Measurements from ENCODE around the gene PPARG. TPM values are rescaled to one million over a fixed set of nuclear protein-coding genes. Genes with fewer than 3 reads are reported as not detected.

The PPARG gene
- total RNA-seq, 1 experiment from 2014 or later = 71.6 TPM

DNA sequence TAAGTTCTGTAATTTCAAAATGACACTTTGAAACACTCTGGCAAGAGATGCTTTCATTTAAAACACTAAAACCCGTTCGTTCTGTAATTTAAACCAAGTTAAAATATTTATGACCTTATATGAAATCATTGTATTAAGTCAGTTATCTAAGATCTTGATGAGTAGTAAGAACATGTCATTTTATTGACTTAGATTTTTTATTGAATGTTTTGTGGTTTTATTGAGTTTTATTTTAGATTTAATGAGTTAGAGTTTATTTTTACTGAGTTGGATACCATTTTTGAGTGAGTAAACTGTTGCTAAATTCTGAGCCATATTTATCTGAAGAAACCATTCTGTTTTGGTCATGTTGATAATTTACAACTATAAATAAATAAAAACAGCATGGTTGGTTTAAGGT lies 94.3 kb downstream of the PPARG start:
- Histone ChIP-seq H3K27ac (ENCODE audit: low read depth, low read length) (no peak overlapping the region), H3K4me3 (replicated peaks in 1 of 2; ENCODE audit: low read depth in 1 of 2, low read length in 2 of 2) (no peak overlapping the region), H3K4me1 (ENCODE audit: control insufficient read depth in 1 of 2, insufficient read depth in 2 of 2, low read length in 2 of 2) (no peaks in the 10 kb centered on the region), H4K20me1 (ENCODE audit: insufficient read depth) (no peaks in the 10 kb centered on the region), H3K9ac (ENCODE audit: low read length) (no peak overlapping the region), H2AFZ (ENCODE audit: low read depth, low read length, poor library complexity, severe bottlenecking) (no peak overlapping the region), H3K9me2 (ENCODE audit: insufficient read depth) (no peaks in the 10 kb centered on the region), H3K9me3 (ENCODE audit: control insufficient read depth in 1 of 2, insufficient read depth in 1 of 2, low read depth in 1 of 2, low read length in 2 of 2) (no peaks in the 10 kb centered on the region), H3K4me2 (ENCODE audit: low read length) (no peak overlapping the region), H3K79me2 (ENCODE audit: insufficient read depth, low read length) (no peaks in the 10 kb centered on the region), H3K36me3 (ENCODE audit: control insufficient read depth in 1 of 2, insufficient read depth in 2 of 2, low read length in 2 of 2) (peaks cover 0 to 2% of the 10 kb centered on the region in 2 experiments; a peak in 1 of 4 replicates), H3K27me3 (ENCODE audit: insufficient read depth, low read length) (no peaks in the 10 kb centered on the region)
- no peak for DNase-seq (ENCODE audit: low read depth, low spot score)
- no peak for ATAC-seq
- BruUV-seq (replicated peaks) = no TSS peak
- TF ChIP-seq EGR1 (IDR thresholded peaks at IDR 0.05; ENCODE audit: low read depth) (no peak), SIN3A (IDR thresholded peaks at IDR 0.05; ENCODE audit: low read depth) (no peak), YY1 (IDR thresholded peaks at IDR 0.05; ENCODE audit: extremely low read depth, insufficient replicate concordance, low read depth, low read length) (no peak), ELF1 (IDR thresholded peaks at IDR 0.05; ENCODE audit: borderline replicate concordance, low read depth) (no peak), POLR2A (IDR thresholded peaks at IDR 0.05; ENCODE audit: borderline replicate concordance, extremely low read depth, insufficient read depth, insufficient read length) (no peak), CBX3 (IDR thresholded peaks at IDR 0.05; ENCODE audit: low read depth) (no peak), EZH2 (IDR thresholded peaks at IDR 0.05) (no peak), JUND (IDR thresholded peaks at IDR 0.05) (no peak), FOSL1 (IDR thresholded peaks at IDR 0.05; ENCODE audit: low read depth) (no peak), SRF (IDR thresholded peaks at IDR 0.05; ENCODE audit: low read depth) (no peak), ZFX (IDR thresholded peaks at IDR 0.05) (no peak), EZH2phosphoT487 (IDR thresholded peaks at IDR 0.05; ENCODE audit: borderline replicate concordance) (no peak), ZNF274 (IDR thresholded peaks at IDR 0.05; ENCODE audit: low read depth, low read length) (no peak), RAD21 (IDR thresholded peaks at IDR 0.05; ENCODE audit: low read depth) (no peak), CEBPB (IDR thresholded peaks at IDR 0.05; ENCODE audit: low read depth) (no peak)
- TF ChIP-seq, protein P1, sequence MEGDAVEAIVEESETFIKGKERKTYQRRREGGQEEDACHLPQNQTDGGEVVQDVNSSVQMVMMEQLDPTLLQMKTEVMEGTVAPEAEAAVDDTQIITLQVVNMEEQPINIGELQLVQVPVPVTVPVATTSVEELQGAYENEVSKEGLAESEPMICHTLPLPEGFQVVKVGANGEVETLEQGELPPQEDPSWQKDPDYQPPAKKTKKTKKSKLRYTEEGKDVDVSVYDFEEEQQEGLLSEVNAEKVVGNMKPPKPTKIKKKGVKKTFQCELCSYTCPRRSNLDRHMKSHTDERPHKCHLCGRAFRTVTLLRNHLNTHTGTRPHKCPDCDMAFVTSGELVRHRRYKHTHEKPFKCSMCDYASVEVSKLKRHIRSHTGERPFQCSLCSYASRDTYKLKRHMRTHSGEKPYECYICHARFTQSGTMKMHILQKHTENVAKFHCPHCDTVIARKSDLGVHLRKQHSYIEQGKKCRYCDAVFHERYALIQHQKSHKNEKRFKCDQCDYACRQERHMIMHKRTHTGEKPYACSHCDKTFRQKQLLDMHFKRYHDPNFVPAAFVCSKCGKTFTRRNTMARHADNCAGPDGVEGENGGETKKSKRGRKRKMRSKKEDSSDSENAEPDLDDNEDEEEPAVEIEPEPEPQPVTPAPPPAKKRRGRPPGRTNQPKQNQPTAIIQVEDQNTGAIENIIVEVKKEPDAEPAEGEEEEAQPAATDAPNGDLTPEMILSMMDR (IDR thresholded peaks at IDR 0.05 in 2 of 3, conservative IDR thresholded peaks at IDR 0.05 in 1 of 3; ENCODE audit: borderline replicate concordance in 1 of 3, insufficient read depth in 1 of 3, low read depth in 2 of 3, low read length in 2 of 3) = no peak
- TF ChIP-seq, protein P2, sequence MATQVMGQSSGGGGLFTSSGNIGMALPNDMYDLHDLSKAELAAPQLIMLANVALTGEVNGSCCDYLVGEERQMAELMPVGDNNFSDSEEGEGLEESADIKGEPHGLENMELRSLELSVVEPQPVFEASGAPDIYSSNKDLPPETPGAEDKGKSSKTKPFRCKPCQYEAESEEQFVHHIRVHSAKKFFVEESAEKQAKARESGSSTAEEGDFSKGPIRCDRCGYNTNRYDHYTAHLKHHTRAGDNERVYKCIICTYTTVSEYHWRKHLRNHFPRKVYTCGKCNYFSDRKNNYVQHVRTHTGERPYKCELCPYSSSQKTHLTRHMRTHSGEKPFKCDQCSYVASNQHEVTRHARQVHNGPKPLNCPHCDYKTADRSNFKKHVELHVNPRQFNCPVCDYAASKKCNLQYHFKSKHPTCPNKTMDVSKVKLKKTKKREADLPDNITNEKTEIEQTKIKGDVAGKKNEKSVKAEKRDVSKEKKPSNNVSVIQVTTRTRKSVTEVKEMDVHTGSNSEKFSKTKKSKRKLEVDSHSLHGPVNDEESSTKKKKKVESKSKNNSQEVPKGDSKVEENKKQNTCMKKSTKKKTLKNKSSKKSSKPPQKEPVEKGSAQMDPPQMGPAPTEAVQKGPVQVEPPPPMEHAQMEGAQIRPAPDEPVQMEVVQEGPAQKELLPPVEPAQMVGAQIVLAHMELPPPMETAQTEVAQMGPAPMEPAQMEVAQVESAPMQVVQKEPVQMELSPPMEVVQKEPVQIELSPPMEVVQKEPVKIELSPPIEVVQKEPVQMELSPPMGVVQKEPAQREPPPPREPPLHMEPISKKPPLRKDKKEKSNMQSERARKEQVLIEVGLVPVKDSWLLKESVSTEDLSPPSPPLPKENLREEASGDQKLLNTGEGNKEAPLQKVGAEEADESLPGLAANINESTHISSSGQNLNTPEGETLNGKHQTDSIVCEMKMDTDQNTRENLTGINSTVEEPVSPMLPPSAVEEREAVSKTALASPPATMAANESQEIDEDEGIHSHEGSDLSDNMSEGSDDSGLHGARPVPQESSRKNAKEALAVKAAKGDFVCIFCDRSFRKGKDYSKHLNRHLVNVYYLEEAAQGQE (IDR thresholded peaks at IDR 0.05; ENCODE audit: low read depth) = no peak
- TF ChIP-seq, protein P3, sequence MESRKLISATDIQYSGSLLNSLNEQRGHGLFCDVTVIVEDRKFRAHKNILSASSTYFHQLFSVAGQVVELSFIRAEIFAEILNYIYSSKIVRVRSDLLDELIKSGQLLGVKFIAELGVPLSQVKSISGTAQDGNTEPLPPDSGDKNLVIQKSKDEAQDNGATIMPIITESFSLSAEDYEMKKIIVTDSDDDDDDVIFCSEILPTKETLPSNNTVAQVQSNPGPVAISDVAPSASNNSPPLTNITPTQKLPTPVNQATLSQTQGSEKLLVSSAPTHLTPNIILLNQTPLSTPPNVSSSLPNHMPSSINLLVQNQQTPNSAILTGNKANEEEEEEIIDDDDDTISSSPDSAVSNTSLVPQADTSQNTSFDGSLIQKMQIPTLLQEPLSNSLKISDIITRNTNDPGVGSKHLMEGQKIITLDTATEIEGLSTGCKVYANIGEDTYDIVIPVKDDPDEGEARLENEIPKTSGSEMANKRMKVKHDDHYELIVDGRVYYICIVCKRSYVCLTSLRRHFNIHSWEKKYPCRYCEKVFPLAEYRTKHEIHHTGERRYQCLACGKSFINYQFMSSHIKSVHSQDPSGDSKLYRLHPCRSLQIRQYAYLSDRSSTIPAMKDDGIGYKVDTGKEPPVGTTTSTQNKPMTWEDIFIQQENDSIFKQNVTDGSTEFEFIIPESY (IDR thresholded peaks at IDR 0.05; ENCODE audit: extremely low read depth, insufficient replicate concordance, low read length) = no peak
- TF ChIP-seq, protein P4, sequence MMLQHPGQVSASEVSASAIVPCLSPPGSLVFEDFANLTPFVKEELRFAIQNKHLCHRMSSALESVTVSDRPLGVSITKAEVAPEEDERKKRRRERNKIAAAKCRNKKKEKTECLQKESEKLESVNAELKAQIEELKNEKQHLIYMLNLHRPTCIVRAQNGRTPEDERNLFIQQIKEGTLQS (IDR thresholded peaks at IDR 0.05) = no peak
- TF ChIP-seq, protein P5, sequence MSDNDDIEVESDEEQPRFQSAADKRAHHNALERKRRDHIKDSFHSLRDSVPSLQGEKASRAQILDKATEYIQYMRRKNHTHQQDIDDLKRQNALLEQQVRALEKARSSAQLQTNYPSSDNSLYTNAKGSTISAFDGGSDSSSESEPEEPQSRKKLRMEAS (IDR thresholded peaks at IDR 0.05) = no peak
- intact Hi-C loops (cut with micrococcal nuclease) = no loop called here
- CTCF ChIA-PET = no interaction called here
- POLR2A ChIA-PET = no interaction called here
- RAD21 ChIA-PET (ENCODE audit: low non-redundant PET in 1 of 2, low total read pairs in 2 of 2, uncharacterized antibody in 2 of 2, unreplicated experiment in 2 of 2) = no interaction called here
